ENCODE results near the gene PLXNA4. TPM values are rescaled to one million over a fixed set of nuclear protein-coding genes. Genes with fewer than 3 reads are reported as not detected.

Gene PLXNA4
- total RNA-seq, 1 experiment from 2014 or later: 0.10 TPM

DNA sequence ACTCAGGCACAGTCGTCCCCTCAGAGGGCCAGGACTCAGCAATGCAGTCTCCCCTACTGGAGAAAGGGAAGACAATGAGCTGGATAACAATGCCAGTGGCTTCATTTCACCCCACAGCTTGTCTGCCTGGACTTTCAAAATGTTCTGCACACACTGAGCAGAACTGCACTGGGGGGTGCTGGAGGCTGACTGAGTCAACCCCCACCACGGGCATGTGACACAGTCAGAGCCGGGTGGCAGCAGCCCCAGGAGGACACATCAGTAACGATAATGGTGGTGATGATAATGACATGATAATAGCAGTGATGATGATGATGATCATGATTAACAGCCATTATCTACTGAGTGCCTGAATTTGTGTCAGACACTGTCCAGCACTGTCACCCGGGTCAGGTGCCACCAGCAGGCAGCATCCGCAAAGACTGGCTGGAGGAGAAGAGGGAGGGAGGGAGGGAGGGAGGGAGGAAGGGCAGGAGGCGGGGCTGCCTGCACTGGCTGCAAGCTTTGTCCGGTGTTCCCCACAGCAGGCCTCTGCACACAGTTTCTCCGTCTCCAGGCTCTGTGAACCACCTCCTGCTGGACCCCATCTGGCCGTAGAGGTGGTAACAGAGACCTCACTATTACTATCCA, 67.4 kb downstream of the PLXNA4 start:
- Histone ChIP-seq H3K27ac (ENCODE audit: low read length) (no peak overlapping the region), H3K4me1 (ENCODE audit: control insufficient read depth, insufficient read depth, low read length) (no peaks in the 10 kb centered on the region), H3K36me3 (ENCODE audit: control insufficient read depth, insufficient read depth, low read length) (no peaks in the 10 kb centered on the region), H3K27me3 (ENCODE audit: control insufficient read depth, insufficient read depth, low read length) (peaks cover 7% of the 10 kb centered on the region; the same call in 1 of the 2 replicates), H3K9me3 (ENCODE audit: control insufficient read depth, insufficient read depth, low read depth, low read length) (no peaks in the 10 kb centered on the region), H3K4me3 (ENCODE audit: low read depth in 2 of 2, low read length in 2 of 2) (no peak overlapping the region)
- in situ Hi-C loops (cut with HindIII; ENCODE audit: low pct_unique_long_range_greater_than_20kb, low sequenced_read_pairs): no loop called here
- TF ChIP-seq POLR2AphosphoS5 (IDR thresholded peaks at IDR 0.05; ENCODE audit: low read depth, low read length): no peak
- TF ChIP-seq SIN3A (IDR thresholded peaks at IDR 0.05; ENCODE audit: borderline replicate concordance, insufficient read depth, low read depth, low read length): no peak
- TF ChIP-seq, protein P1, sequence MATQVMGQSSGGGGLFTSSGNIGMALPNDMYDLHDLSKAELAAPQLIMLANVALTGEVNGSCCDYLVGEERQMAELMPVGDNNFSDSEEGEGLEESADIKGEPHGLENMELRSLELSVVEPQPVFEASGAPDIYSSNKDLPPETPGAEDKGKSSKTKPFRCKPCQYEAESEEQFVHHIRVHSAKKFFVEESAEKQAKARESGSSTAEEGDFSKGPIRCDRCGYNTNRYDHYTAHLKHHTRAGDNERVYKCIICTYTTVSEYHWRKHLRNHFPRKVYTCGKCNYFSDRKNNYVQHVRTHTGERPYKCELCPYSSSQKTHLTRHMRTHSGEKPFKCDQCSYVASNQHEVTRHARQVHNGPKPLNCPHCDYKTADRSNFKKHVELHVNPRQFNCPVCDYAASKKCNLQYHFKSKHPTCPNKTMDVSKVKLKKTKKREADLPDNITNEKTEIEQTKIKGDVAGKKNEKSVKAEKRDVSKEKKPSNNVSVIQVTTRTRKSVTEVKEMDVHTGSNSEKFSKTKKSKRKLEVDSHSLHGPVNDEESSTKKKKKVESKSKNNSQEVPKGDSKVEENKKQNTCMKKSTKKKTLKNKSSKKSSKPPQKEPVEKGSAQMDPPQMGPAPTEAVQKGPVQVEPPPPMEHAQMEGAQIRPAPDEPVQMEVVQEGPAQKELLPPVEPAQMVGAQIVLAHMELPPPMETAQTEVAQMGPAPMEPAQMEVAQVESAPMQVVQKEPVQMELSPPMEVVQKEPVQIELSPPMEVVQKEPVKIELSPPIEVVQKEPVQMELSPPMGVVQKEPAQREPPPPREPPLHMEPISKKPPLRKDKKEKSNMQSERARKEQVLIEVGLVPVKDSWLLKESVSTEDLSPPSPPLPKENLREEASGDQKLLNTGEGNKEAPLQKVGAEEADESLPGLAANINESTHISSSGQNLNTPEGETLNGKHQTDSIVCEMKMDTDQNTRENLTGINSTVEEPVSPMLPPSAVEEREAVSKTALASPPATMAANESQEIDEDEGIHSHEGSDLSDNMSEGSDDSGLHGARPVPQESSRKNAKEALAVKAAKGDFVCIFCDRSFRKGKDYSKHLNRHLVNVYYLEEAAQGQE (IDR thresholded peaks at IDR 0.05; ENCODE audit: insufficient read depth in 1 of 2, low read depth in 2 of 2, low read length in 1 of 2): no peak
- no peak for TF ChIP-seq TCF7L2 (IDR thresholded peaks at IDR 0.05; ENCODE audit: low read depth, low read length)
- TF ChIP-seq, protein P2, sequence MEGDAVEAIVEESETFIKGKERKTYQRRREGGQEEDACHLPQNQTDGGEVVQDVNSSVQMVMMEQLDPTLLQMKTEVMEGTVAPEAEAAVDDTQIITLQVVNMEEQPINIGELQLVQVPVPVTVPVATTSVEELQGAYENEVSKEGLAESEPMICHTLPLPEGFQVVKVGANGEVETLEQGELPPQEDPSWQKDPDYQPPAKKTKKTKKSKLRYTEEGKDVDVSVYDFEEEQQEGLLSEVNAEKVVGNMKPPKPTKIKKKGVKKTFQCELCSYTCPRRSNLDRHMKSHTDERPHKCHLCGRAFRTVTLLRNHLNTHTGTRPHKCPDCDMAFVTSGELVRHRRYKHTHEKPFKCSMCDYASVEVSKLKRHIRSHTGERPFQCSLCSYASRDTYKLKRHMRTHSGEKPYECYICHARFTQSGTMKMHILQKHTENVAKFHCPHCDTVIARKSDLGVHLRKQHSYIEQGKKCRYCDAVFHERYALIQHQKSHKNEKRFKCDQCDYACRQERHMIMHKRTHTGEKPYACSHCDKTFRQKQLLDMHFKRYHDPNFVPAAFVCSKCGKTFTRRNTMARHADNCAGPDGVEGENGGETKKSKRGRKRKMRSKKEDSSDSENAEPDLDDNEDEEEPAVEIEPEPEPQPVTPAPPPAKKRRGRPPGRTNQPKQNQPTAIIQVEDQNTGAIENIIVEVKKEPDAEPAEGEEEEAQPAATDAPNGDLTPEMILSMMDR (IDR thresholded peaks at IDR 0.05): no peak
- BruUV-seq (replicated peaks): no TSS peak
- intact Hi-C loops (cut with micrococcal nuclease; ENCODE audit: unreplicated experiment): no loop called here
- ATAC-seq (no peak), DNase-seq (ENCODE audit: low read depth, low spot score) (no peak)
- CTCF ChIA-PET: no interaction called here
- POLR2A ChIA-PET: no interaction called here

DNA sequence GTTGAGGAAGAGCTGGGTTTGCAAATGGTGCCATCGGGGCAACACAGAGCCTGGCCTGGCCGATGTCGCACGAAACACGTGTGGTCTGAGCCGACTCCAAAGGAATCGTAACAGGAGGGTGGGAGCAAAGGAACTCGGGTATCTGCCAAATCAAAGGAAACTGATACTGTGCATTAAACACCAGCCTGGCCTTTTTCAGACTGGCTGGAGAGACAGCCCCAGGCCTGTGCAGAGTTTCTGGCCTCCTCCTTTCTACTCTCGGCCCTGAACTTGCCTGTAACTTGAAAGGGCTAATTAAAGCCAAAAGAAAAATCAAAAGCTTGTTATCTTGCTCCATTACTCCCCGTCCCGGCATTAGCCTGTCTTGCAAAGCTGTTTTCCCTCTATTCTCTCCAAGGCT, 71.4 kb downstream of the PLXNA4 start:
- no peak for DNase-seq (ENCODE audit: low read depth, low spot score)
- POLR2A ChIA-PET: no interaction called here
- in situ Hi-C loops (cut with HindIII; ENCODE audit: low pct_unique_long_range_greater_than_20kb, low sequenced_read_pairs): no loop called here
- Histone ChIP-seq H3K4me3 (ENCODE audit: low read depth in 2 of 2, low read length in 2 of 2) (no peak overlapping the region), H3K4me1 (ENCODE audit: control insufficient read depth, insufficient read depth, low read length) (no peaks in the 10 kb centered on the region), H3K9me3 (ENCODE audit: control insufficient read depth, insufficient read depth, low read depth, low read length) (no peaks in the 10 kb centered on the region), H3K36me3 (ENCODE audit: control insufficient read depth, insufficient read depth, low read length) (no peaks in the 10 kb centered on the region), H3K27me3 (ENCODE audit: control insufficient read depth, insufficient read depth, low read length) (0 out of 2 replicates have a peak, but pooled peaks cover 4% of the 10 kb centered on the region), H3K27ac (ENCODE audit: low read length) (no peak overlapping the region)
- BruUV-seq (replicated peaks): no TSS peak
- intact Hi-C loops (cut with micrococcal nuclease; ENCODE audit: unreplicated experiment): no loop called here
- no peak for TF ChIP-seq SIN3A (IDR thresholded peaks at IDR 0.05; ENCODE audit: borderline replicate concordance, insufficient read depth, low read depth, low read length)
- TF ChIP-seq TCF7L2 (IDR thresholded peaks at IDR 0.05; ENCODE audit: low read depth, low read length): no peak
- TF ChIP-seq, protein P2 (IDR thresholded peaks at IDR 0.05): no peak
- TF ChIP-seq POLR2AphosphoS5 (IDR thresholded peaks at IDR 0.05; ENCODE audit: low read depth, low read length): no peak
- TF ChIP-seq, protein P1 (IDR thresholded peaks at IDR 0.05; ENCODE audit: insufficient read depth in 1 of 2, low read depth in 2 of 2, low read length in 1 of 2): no peak
- CTCF ChIA-PET: no interaction called here
- no peak for ATAC-seq

Data from Panc1 (cell line).